Fibroblast of upper back skin (primary cell): ENCODE results near the gene TNRC18.
"Not testable (repeated sequence)": the region's sequence is repeated elsewhere in the genome, so short reads cannot be mapped to it uniquely, and the experiment has no call there.

Source experiments
- DNase-seq: peaks from one replicate; pipeline ENCODE4 v3.0.0-alpha.2; 2013

The TNRC18 gene

GRCh38 chr7:5284304-5285281, 139.0 kb downstream of the TNRC18 start:
- DNase-seq, result peak; percentile 19

DNA sequence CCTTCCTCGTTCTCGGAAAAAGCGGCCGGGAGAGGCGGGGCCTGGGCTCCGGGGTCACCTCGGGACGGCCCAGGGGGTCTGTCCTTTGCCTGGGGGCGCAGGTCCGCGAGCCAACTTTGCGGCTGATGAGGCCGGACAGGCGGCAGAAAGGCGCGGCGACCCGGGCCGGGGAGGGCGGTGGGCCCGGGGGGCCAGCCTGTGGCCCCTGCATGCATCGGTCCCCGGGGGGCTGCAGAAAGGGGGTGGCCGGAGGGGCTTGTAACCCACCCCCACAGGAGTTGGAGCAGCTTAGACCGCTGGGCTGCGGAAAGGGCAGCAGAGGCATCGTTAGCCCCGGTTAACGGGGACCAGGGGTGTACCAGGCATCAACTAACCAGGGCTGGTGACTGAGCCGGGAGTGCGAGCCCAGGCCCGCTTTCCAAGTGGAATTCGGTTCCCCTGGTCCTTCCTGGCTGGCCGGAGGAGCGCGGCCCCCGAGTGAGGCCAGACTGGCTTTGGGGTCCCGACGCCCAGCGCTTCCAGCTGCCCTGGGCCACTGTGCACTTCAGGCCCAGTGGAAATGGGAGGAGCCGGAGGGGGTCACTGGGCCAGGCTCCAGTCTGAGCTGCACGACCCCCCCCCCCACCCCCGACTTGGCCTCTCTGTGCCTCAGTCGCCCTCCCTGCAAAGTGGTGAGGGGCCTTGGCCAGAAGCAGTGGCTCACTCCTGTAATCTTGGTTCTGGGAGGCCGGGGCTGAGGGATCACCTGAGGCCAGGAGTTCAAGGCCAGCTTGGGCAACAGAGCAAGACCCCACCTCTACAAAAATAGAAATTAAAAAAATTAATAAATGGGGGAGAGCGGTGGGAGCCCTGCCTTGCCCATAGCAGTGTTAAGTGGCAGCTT, 140.0 kb downstream of the TNRC18 start:
- no peak for DNase-seq

- DNase-seq, result peak; percentile 19
These were observed 140.9 kb downstream of the TNRC18 start, which contains the start of gene SLC29A4 for GRCh38 chr7:5282543-5283316. Gene SLC29A4 (plus strand): TSS chr7:5282943. CDS start chr7:5287817, 4,874 bp downstream.

- DNase-seq, result not testable (repeated sequence)
These were observed 141.8 kb downstream of the TNRC18 start for GRCh38 chr7:5281598-5282500.

- no peak for DNase-seq
These were observed 143.9 kb downstream of the TNRC18 start for GRCh38 chr7:5279734-5280133.

GRCh38 chr7:5278766-5279165, 144.9 kb downstream of the TNRC18 start:
- DNase-seq, result peak; percentile 31

DNA sequence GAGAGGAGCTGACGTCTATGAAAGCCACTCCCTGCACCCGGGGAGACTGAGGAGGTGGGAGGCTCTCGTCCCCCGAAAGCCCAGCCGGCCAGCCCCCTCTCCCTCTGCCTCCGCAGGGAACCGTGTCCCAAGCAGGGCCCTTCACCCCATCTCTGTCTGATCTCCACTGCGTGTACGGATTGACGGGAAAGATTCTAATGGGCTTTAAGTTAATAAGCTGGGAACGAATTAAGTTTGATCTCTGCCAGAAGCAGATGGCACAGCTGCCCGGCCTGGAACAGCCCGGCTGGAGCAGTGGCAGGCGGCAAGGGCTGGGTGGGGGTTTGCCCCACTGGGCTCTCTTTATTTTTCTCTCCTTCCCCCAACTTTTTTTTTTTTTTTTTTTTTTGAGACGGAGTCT, 147.0 kb downstream of the TNRC18 start:
- no peak for DNase-seq

GRCh38 chr7:5276123-5276522, 147.5 kb downstream of the TNRC18 start:
- DNase-seq, result not testable (repeated sequence)

DNA sequence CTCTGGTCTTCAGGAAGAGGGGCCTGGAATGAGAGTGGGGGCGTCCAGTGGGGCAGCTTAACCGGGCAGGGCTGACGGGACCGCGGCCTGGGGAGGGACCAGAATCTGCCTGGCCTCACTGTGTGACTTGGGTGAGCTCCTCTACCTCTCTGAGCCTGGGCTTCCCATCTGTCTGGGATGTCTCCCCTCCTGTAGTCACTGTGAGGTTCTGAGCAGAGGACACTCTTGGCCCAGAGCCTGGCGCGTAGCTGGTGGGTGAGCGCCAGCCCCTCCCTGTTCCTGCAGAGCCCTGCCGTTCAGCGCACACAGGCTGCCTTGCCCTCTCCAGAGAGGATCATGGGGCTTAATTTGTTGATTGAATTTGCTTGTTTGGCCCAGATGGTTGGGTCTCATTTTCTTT, 148.1 kb downstream of the TNRC18 start:
- not testable (repeated sequence) for DNase-seq

- peak; percentile 20 for DNase-seq
These were observed 148.6 kb downstream of the TNRC18 start for GRCh38 chr7:5274985-5275431.

DNA sequence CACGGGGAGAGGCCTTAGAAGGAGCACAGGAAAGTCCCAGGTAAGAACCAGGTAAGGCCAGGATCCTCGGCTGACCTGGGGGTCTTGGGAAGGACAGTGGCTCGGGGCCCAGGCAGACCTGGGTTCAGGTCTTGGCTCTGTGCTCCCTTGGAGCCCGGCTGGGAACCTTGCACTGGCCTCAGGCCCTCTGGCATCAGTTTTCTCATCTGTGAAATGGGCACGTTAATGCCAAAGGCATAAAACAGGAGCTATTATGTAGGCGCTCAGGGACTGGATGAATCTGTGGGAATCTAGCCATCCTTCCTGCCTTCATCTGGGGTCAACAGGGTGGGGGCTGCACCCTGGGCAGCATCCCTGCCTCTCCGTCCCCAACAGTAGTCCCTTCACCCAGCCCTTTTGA, 149.2 kb downstream of the TNRC18 start:
- DNase-seq, result no peak

- not testable (repeated sequence) for DNase-seq
These were observed 149.7 kb downstream of the TNRC18 start for GRCh38 chr7:5273831-5274405.

GRCh38 chr7:5270788-5271187, 152.8 kb downstream of the TNRC18 start:
- no peak for DNase-seq

GRCh38 chr7:5269992-5270657, 153.5 kb downstream of the TNRC18 start:
- DNase-seq, result not testable (repeated sequence)

- DNase-seq, result not testable (repeated sequence)
These were observed 155.8 kb downstream of the TNRC18 start for GRCh38 chr7:5267829-5268228.

- no peak for DNase-seq
These were observed 157.2 kb downstream of the TNRC18 start for GRCh38 chr7:5266191-5267028.

GRCh38 chr7:5265320-5266190, 158.1 kb downstream of the TNRC18 start:
- no peak for DNase-seq

- DNase-seq, result not testable (repeated sequence)
These were observed 160.6 kb downstream of the TNRC18 start for GRCh38 chr7:5263066-5263465.
